Astrocyte of the hippocampus (primary cell): ENCODE results near the gene PRDM16.

Experiments
- DNase-seq: peaks from one replicate; pipeline ENCODE4 v3.0.0; 2011; ENCODE audit warnings: low read depth, low spot score

Gene PRDM16

DNA sequence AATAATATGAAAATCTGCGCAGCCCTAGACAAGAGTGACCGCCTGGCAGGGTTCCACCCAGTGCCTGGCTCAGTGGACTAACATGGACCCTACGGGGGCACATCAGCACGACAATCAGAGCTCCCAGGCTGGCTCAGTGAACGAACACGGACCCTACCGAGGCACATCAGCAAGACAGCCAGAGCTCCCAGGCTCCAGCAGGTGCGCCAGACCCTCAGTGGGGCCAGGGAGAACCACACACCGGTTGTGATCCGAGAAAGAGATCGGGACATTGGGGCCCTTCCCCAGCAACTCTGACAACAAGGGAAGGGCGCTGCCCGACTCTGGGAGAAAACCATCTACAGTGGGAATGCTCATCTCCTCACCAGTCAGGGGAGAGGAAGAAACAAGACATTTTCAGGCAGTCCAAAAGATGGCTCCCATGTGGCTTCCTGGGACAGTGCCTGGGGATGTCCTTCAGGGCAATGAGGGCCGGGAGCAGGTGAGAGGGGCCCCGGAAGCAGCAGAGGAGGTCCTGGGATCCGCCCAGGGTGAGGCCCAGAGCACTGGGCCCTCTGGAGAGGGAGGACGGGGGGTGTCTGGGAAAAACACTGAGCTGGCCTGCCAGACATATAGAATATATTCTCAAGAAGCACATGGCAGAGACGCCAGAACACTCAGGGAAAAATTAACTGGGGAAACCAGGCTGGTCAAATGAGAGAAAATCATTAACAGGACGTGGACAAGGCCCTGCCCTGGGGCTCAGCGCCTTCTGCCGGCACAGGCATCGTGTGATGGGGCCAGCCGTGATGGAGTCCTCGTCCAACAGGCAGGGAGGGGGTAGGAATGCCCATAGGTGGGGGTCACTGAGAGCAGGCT is 390.3 kb downstream of the PRDM16 start:
- DNase-seq: no peak

GRCh38 chr1:3459940-3460671 is 391.1 kb downstream of the PRDM16 start:
- no peak for DNase-seq

GRCh38 chr1:3460672-3461131 is 391.7 kb downstream of the PRDM16 start:
- peak; percentile 40 for DNase-seq

DNA sequence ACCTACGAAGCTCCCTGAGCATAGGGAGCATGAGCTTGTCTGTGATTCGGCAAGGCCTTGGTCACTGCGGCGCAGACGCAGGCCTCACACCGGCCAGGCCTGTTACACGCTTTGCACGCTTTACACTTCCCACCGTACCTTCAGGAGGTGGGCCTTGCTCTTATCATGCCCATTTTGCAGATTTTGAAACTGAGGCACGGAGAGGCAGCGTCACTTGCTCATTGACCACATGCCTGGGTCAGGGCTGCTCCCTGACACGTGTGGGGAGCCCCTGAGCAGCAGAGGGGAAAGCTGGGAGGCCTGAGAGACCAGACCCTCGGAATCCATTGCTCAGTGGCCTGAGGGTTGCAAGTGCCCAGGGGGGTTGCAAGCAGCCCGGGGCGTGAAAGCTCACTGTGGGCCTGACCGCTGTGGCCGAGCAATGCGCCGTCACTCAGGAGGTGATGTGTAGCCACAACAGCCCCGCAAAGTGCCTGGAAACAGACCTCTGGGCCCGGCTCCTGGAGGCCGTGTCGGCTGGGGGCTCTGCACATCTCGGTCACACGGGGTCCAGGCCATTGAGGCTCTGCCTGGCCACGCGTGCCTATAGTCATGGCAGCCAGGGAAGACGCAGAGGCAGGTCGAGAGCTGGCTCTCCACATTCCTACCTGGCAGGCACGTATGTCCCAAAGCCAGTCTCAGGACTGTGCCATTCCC is 392.4 kb downstream of the PRDM16 start:
- no peak for DNase-seq

- DNase-seq: no peak
Observed at GRCh38 chr1:3461934-3462275, 392.9 kb downstream of the PRDM16 start.

DNA sequence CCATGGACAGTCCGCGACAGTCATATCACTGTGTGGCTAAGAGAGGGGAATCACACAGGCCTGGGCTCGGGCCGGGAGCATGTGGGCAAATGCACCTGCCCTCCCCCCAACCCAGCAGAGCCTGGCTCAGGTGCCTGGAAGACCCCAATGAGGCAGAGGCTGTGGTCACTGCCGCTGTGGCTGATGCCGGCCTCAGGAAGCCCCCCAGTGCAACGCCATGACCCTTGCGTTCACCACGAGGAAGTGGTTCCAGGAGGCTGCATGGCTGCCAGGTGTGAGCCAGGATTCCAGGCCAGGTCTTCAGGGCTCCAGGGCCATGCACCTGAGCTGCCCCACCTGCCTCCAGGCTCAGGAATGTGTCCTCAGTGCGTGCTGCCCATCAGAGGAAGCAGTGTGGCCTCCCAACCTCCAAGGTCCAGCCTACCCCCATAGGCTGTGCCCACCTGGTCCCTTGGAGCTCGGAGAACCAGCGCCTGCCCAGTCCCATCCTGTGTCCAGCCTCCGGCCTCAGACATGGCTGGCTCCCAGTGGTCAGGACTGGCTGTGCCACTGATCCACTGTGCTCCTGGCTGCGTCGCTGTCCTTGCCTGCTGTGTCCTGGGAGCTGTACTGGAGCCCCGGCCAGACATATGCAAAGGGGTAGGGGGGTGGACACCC is 393.5 kb downstream of the PRDM16 start:
- no peak for DNase-seq

DNA sequence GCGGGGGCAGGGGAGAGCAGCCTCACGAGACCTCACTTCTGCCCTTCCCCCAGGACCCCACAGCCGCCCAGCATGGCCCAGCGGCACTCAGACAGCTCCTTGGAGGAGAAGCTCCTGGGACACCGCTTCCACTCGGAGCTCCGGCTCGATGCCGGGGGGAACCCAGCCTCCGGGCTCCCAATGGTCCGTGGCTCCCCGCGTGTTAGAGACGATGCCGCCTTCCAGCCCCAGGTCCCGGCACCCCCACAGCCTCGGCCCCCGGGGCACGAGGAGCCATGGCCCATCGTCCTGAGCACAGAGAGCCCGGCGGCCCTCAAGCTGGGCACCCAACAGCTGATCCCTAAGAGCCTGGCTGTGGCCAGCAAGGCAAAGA is 394.0 kb downstream of the PRDM16 start:
- no peak for DNase-seq

DNA sequence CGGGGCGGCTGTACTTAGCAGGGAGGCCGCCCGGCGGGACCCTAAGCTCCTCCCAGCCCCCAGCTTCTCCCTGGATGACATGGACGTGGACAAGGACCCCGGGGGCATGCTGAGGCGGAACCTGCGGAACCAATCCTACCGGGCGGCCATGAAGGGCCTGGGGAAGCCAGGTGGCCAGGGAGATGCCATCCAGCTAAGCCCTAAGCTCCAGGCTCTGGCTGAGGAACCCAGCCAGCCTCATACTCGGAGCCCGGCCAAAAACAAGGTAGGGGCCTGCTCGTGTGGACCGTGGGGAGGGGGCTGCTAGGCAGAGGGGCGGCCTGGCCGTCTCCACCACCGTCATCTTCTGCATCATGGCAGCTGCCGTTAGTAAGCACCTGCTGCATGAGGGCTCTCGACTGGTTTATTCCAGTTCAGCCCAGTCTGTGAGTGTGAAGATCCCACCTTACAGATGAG is 394.4 kb downstream of the PRDM16 start:
- no peak for DNase-seq

DNA sequence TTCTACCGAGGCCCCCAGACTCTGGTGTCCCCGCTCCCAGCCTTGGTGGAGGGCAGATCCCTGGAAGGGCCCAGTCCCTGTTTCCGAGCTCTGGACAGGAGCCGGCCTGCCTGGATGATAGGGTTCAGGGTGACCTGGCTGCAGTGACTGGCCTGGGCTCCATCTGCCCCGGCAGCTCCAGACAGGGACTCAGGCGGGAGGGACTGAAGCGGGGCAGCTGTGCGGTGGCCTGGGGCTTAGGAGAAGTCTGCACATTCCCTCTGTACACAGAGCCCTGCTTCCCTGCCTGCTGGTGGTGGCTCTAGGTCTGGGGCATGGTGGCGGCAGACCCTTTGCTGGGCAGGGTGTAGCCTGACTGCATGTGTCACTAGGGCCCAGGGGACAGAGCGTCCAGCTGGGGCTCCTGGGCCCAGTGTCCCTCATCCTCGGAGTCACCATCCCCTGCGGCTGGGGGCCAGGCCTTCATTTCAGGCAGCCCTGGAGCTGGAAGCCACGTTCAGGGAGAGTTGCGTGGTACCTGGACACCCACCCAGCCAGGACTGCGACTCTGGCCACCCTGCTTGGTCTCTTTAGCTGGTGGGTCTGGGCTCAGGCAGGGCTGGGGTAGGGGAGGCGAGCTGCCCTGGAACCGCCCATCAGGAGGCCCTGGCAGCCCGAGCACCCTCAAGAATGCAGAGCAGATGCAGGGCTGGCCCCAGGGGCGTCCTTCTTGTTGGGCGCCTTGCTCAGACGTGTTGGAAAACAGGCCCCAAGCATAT is 395.1 kb downstream of the PRDM16 start:
- DNase-seq: no peak

- no peak for DNase-seq
Observed at GRCh38 chr1:3464649-3465025, 395.6 kb downstream of the PRDM16 start.

DNA sequence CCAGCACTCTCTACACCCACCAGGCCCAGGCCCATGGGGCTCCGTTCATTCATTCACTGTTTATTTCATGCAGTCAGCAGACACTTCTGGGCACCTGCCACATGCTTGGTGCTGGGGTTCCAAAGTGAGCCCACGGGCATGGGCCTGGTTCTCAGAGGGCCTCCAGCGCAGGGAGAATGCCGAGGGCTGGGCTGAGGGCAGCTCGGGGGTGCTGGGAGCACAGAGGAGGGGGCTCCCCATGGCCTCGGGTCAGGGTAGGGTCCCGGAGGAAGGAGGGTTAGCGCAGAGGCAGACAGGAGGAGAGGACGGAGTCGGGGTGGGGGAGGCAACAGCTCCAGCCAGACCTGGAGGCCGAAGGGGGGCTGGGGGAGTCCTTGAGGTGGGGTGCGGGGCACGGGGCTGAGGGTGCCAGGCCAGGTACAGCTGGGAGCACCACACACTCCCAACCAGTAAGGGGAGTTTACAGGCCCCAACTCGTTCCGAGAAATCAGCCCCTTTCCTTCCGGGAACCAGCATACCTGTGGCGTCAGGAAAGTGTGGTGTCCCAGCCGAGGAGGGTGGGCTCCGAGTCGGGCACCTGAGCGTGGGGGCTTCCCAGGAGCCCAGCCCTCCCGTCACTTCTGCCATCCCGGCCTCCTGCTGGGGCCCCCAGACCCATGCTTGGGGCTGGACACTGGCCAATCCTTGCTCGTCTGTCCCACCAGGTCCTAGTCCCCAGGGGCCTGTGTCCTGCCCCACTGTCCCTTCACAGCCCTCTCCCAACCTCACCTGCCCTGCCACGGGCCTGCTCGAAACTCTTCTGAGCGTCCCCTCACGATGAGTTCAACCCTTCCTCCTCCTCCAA is 396.3 kb downstream of the PRDM16 start:
- DNase-seq: no peak

GRCh38 chr1:3465935-3466321 is 396.9 kb downstream of the PRDM16 start:
- DNase-seq: no peak

DNA sequence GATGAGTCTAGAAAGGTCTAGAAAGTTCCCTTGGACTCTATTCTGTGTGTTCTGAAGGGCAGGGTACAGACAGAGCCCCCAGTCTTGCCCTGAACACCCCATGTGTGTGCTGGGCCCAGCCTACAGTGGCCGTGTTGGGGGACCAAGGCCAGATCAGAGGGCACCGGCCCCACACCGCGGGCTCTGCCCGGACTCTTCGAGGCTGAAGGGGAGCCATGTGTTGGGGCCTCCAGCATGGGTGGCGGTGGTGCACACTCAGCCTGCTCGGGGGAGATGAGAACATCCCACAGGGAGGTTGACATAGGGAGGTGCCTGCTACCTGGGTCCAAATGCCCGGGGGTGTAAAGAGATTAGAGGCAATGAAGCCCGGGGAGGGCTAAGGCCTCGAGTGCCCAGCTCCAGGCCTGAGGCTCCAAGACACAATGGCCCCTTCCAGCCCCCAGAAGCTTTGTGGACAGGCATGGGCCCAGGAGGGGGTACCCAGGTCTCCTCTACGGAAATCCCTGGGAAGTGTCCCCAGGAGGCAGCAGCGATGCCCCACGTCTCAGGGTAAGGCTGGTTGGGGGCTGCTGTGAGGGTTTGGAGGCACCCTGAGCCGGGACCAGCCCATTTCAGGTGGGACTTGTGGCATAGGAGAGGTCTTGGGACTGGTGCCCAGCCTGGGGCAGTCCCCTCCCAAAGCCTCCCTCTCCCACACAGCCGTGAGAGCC is 397.5 kb downstream of the PRDM16 start:
- no peak for DNase-seq

- DNase-seq: no peak
Observed at GRCh38 chr1:3467096-3468036, 398.4 kb downstream of the PRDM16 start.

DNA sequence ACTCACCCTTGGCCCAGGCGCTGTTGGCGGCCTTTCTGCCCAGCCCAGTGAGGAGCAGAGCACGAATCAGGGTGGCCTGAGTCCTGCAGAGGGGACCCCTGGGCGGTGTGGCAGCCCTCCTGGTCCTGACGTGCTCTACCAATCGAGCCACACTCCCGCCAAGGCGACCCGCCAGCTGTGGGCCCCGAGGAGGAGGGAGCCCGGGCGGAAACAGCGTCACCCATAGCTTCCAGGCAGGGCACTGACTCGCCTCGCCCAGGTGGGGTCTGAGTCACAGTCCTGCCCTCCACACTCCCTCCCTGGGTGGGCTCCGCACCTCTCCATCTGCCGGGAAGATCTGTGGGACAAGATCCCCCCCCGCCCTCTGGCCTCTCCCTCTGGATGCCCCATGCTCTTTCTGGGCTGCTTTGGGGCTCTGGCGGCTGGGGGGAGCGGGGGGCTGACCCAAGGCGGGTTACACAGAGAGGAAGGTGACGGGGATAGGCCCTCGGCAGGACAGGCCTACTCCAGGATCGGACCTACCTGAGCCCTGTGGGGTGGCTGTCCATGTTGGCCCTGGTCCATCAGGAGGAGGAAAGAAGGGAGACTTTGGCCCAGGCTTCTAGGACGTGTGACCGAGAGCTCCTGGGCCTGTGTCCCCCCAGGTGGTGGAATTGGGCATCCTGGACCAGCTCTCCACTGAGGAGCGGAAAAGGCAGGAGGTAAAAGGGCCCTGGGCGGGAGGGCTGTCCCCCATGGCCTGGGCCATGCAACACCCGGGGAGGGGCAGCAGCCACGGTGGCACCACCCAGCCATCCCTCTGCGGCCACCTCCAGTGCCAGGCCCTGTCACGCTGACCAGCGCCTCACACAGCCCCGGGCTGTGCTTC is 399.5 kb downstream of the PRDM16 start:
- no peak for DNase-seq

DNA sequence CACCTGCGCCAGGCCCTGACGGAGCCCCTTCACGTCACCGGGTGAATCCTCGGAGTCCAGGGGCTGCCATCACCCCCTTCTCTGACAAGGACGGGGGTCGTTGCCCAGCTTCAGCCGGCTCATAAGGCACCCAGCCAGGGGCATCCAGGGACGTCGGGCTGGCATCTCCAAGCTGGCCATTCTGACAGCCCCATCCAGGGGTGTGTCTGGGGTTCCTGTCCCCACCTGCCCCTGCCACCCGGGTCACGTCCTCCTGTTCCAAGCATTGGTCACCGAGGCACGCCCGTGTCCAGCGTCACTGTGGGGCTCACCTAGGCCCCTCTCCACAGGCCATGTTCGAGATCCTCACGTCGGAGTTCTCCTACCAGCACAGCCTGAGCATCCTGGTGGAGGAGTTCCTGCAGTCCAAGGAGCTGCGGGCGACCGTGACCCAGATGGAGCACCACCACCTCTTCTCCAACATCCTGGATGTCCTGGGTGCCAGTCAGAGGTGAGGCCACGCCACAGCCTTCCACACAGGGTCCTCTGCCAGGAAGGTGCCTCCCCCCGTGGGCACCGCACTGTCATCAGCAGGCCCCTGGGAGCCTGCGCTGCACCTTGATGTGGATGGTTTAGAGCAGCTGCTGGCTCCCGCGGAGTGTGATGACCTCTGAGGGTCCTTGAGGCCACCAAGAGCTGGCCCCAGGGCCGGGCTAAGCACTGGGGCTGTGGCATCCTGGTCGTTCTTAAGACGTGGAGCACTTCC is 400.3 kb downstream of the PRDM16 start:
- no peak for DNase-seq
